Endothelial cell (in vitro differentiated cells): ENCODE data around the gene SRSF6. TPM values are rescaled to one million over a fixed set of nuclear protein-coding genes. Genes with fewer than 3 reads are reported as not detected.

Source experiments
- DNase-seq: peaks from one replicate; pipeline ENCODE4 v3.0.0; 2021; ENCODE audit warnings: low spot score
- H3K27ac Mint-ChIP-seq: one replicate; pipeline ENCODE4 v1.8.0; 2021; ENCODE audit warnings: mixed read lengths, inconsistent platforms; ENCODE audit not compliant: unreplicated experiment
- H3K27me3 Mint-ChIP-seq: one replicate; pipeline ENCODE4 v1.8.0; 2021; ENCODE audit warnings: mild to moderate bottlenecking, moderate library complexity, mixed read lengths, inconsistent platforms; ENCODE audit not compliant: unreplicated experiment
- H3K36me3 Mint-ChIP-seq: one replicate; pipeline ENCODE4 v1.8.0; 2021; ENCODE audit warnings: mild to moderate bottlenecking, low read depth, mixed read lengths, inconsistent platforms; ENCODE audit not compliant: unreplicated experiment
- H3K4me1 Mint-ChIP-seq: one replicate; pipeline ENCODE4 v1.8.0; 2021; ENCODE audit warnings: mild to moderate bottlenecking, mixed read lengths, inconsistent platforms; ENCODE audit not compliant: unreplicated experiment
- H3K4me3 Mint-ChIP-seq: one replicate; pipeline ENCODE4 v1.8.0; 2021; ENCODE audit warnings: mild to moderate bottlenecking, mixed read lengths, inconsistent platforms; ENCODE audit not compliant: unreplicated experiment
- H3K9me3 Mint-ChIP-seq: one replicate; pipeline ENCODE4 v1.8.0; 2021; ENCODE audit warnings: mixed read lengths, inconsistent platforms; ENCODE audit not compliant: unreplicated experiment
- total RNA-seq: library from RNA; stranded (reverse); fragmentation: NEBNext Ultra II Directional; extraction: Animal tissue kit (Norgen Biotek cat#: 25700); gene quantifications from one replicate; pipeline ENCODE4 v1.2.1, GENCODE V29; 2021; ENCODE audit not compliant: unreplicated experiment
- TF ChIP-seq, protein P1 (sequence below): fragments of 200-600 bp; sonication (generic); IDR thresholded peaks from one replicate; pipeline ENCODE4 v1.5.0; 2021; ENCODE audit warnings: antibody characterized with exemption; ENCODE audit not compliant: unreplicated experiment

Gene SRSF6
- total RNA-seq, 1 donor from 2014 or later = 157 TPM

DNA sequence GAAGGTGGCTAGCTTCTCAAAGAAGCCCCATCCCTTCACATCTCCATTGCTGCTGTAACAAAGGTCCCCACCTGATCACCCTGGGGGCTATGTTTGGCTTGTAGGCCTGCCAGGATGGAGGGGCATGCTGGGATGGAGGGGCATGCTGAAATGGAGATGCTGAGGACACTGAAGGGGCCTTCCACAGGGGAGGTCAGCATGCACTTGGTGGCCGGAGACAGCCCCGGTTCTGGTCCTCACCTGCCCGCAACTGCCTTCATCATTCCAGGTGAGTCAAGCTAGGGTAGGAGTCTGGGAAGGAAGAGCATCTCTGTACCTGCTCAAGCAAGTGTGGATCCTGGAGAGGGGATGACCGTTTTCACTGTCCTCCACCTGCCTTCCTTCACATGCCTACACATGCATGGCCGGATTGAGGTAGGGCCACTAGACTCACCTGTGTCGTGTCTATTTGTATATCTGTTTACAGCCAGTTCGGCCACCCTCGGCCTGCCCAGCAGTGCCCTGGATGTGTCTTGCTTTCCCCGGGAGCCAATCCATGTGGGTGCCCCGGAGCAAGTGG is 55.8 kb downstream of the SRSF6 start:
- peaks cover 10% of the 10 kb centered on the region for H3K27me3 Mint-ChIP-seq

More for the DNA sequence above, 55.8 kb downstream of the SRSF6 start:
- no peak for DNase-seq
- H3K27ac Mint-ChIP-seq = no peak overlapping the region
- TF ChIP-seq, protein P1, sequence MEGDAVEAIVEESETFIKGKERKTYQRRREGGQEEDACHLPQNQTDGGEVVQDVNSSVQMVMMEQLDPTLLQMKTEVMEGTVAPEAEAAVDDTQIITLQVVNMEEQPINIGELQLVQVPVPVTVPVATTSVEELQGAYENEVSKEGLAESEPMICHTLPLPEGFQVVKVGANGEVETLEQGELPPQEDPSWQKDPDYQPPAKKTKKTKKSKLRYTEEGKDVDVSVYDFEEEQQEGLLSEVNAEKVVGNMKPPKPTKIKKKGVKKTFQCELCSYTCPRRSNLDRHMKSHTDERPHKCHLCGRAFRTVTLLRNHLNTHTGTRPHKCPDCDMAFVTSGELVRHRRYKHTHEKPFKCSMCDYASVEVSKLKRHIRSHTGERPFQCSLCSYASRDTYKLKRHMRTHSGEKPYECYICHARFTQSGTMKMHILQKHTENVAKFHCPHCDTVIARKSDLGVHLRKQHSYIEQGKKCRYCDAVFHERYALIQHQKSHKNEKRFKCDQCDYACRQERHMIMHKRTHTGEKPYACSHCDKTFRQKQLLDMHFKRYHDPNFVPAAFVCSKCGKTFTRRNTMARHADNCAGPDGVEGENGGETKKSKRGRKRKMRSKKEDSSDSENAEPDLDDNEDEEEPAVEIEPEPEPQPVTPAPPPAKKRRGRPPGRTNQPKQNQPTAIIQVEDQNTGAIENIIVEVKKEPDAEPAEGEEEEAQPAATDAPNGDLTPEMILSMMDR = no peak
- H3K4me1 Mint-ChIP-seq = no peaks in the 10 kb centered on the region
- no peaks in the 10 kb centered on the region for H3K9me3 Mint-ChIP-seq
- peak overlapping the region; percentile 76 for H3K4me3 Mint-ChIP-seq
- peaks cover 15% of the 10 kb centered on the region for H3K36me3 Mint-ChIP-seq

Other genes with a start within 250 kb of the SRSF6 start
- gene L3MBTL1, start 49.8 kb downstream of the SRSF6 start, total RNA-seq = 19.8 TPM
- 0.85 TPM for gene SGK2, start 101.1 kb downstream of the SRSF6 start, total RNA-seq
- gene IFT52, start 133.0 kb downstream of the SRSF6 start, total RNA-seq = 49.0 TPM
- gene MYBL2, start 209.2 kb downstream of the SRSF6 start, total RNA-seq = 20.8 TPM